KMS-11 (cell line): ENCODE data around the gene SAMD14.

Experiments used
- H2AFZ ChIP-seq: fragments of 200-600 bp; sonication (generic); 2 replicates; pipeline ENCODE4 v1.6.1; 2016; ENCODE audit warnings: antibody characterized with exemption, mixed run types, low read depth
- H3K27ac ChIP-seq: fragments of 200-600 bp; sonication (generic); 2 replicates; pipeline ENCODE4 v1.6.1; 2016; ENCODE audit warnings: mild to moderate bottlenecking, mixed run types
- H3K27me3 ChIP-seq: fragments of 200-600 bp; sonication (generic); 2 replicates; pipeline ENCODE4 v1.6.1; 2017; ENCODE audit warnings: mild to moderate bottlenecking, low read depth, mixed run types, moderate library complexity; ENCODE audit not compliant: insufficient read depth
- H3K36me3 ChIP-seq: fragments of 200-600 bp; sonication (generic); 2 replicates; pipeline ENCODE4 v1.6.1; 2017; ENCODE audit warnings: mild to moderate bottlenecking, mixed run types; ENCODE audit not compliant: insufficient read depth
- H3K4me1 ChIP-seq: fragments of 200-600 bp; sonication (generic); 2 replicates; pipeline ENCODE4 v1.6.1; 2016; ENCODE audit warnings: mild to moderate bottlenecking, low read depth, mixed run types; ENCODE audit not compliant: poor library complexity, severe bottlenecking
- H3K4me2 ChIP-seq: fragments of 200-600 bp; sonication (generic); 2 replicates; pipeline ENCODE4 v1.7.0; 2016; ENCODE audit warnings: mild to moderate bottlenecking, mixed run types
- H3K4me3 ChIP-seq: fragments of 200-600 bp; sonication (generic); IDR thresholded peaks from 2 replicates; pipeline ENCODE4 v1.6.1; 2017; ENCODE audit warnings: low read depth, low read length, mixed read lengths; ENCODE audit not compliant: insufficient read depth
- H3K79me2 ChIP-seq: fragments of 200-600 bp; sonication (generic); 2 replicates; pipeline ENCODE4 v1.6.1; 2016; ENCODE audit warnings: low read depth, mixed run types; ENCODE audit not compliant: insufficient read depth
- H3K9ac ChIP-seq: fragments of 200-600 bp; sonication (generic); 2 replicates; pipeline ENCODE4 v1.6.1; 2016; ENCODE audit warnings: mild to moderate bottlenecking, mixed run types
- H4K20me1 ChIP-seq: fragments of 200-600 bp; sonication (generic); 2 replicates; pipeline ENCODE4 v1.6.1; 2016; ENCODE audit warnings: mild to moderate bottlenecking, mixed run types; ENCODE audit not compliant: insufficient read depth
- CTCF ChIP-seq: fragments of 200-600 bp; sonication (generic); conservative IDR thresholded peaks from 2 replicates; pipeline ENCODE4 v1.6.1; 2017; ENCODE audit warnings: low read depth, mild to moderate bottlenecking, antibody characterized with exemption, low read length, moderate library complexity, mixed read lengths

Gene SAMD14

GRCh38 chr17:50135316-50136095 lies 5.5 kb upstream of the SAMD14 start:
- H4K20me1 ChIP-seq: no peaks in the 10 kb centered on the region
- H3K4me1 ChIP-seq: peaks cover 17% of the 10 kb centered on the region
- no peaks in the 10 kb centered on the region for H3K79me2 ChIP-seq

GRCh38 chr17:50134206-50135110 lies 4.5 kb upstream of the SAMD14 start:
- no peak overlapping the region for H3K27ac ChIP-seq
- no peak for TF ChIP-seq CTCF
- H4K20me1 ChIP-seq: no peaks in the 10 kb centered on the region
- H3K79me2 ChIP-seq: no peaks in the 10 kb centered on the region
- H3K4me2 ChIP-seq: no peak overlapping the region
- no peak overlapping the region for H3K9ac ChIP-seq
- H2AFZ ChIP-seq: no peak overlapping the region
- peaks cover 9% of the 10 kb centered on the region for H3K27me3 ChIP-seq
- no peak overlapping the region for H3K4me3 ChIP-seq
- H3K36me3 ChIP-seq: peaks cover 5% of the 10 kb centered on the region; the same call in 1 of the 2 replicates
- H3K4me1 ChIP-seq: peaks cover 17% of the 10 kb centered on the region

More at GRCh38 chr17:50135316-50136095, 5.5 kb upstream of the SAMD14 start:
- no peak overlapping the region for H3K4me3 ChIP-seq
- H3K27ac ChIP-seq: no peak overlapping the region
- H3K4me2 ChIP-seq: no peak overlapping the region
- H3K27me3 ChIP-seq: peaks cover 4% of the 10 kb centered on the region; the same call in 1 of the 2 replicates
- no peak for TF ChIP-seq CTCF
- no peak overlapping the region for H2AFZ ChIP-seq
- peaks cover 7% of the 10 kb centered on the region; the same call in 1 of the 2 replicates for H3K36me3 ChIP-seq
- H3K9ac ChIP-seq: no peak overlapping the region

GRCh38 chr17:50133769-50134099 lies 3.8 kb upstream of the SAMD14 start:
- Histone ChIP-seq H2AFZ (no peak overlapping the region), H3K4me1 (peaks cover 17% of the 10 kb centered on the region), H3K79me2 (no peaks in the 10 kb centered on the region), H3K4me3 (no peak overlapping the region), H3K9ac (no peak overlapping the region), H3K4me2 (no peak overlapping the region), H3K27ac (no peak overlapping the region), H4K20me1 (no peaks in the 10 kb centered on the region), H3K36me3 (peaks cover 5% of the 10 kb centered on the region; the same call in 1 of the 2 replicates), H3K27me3 (peaks cover 16% of the 10 kb centered on the region)
- no peak for TF ChIP-seq CTCF

- Histone ChIP-seq H3K79me2 (no peaks in the 10 kb centered on the region), H4K20me1 (no peaks in the 10 kb centered on the region), H3K4me1 (peaks cover 17% of the 10 kb centered on the region), H3K27me3 (peaks cover 21% of the 10 kb centered on the region), H3K36me3 (peaks cover 4% of the 10 kb centered on the region; the same call in 1 of the 2 replicates), H3K4me3 (no peak overlapping the region), H2AFZ (no peak overlapping the region), H3K9ac (no peak overlapping the region), H3K27ac (no peak overlapping the region), H3K4me2 (no peak overlapping the region)
- TF ChIP-seq CTCF: no peak
Observed at GRCh38 chr17:50133028-50133768, 3.2 kb upstream of the SAMD14 start.
